Omental fat pad (tissue), 4 donors: ENCODE data around the gene SUB1. TPM values are rescaled to one million over a fixed set of nuclear protein-coding genes. Genes with fewer than 3 reads are reported as not detected.
"Not testable (repeated sequence)": the region's sequence is repeated elsewhere in the genome, so short reads cannot be mapped to it uniquely, and the experiment has no call there.

Experiments
- ATAC-seq: fragments of 150-250 bp; one replicate; pipeline ENCODE4 v1.9.1; 2016; ENCODE audit warnings: mild to moderate bottlenecking, moderate library complexity; ENCODE audit not compliant: low FRiP score
- DNase-seq: peaks from one replicate; pipeline ENCODE4 v3.0.0-alpha.2; 2019; ENCODE audit warnings: low spot score
- CTCF ChIP-seq, 3 donors: fragments of 450-650 bp; IDR thresholded peaks; one replicate each; pipeline ENCODE4 v1.5.1; 2016 to 2017; ENCODE audit warnings: antibody characterized with exemption in 3 of 3, mild to moderate bottlenecking in 3 of 3, moderate library complexity in 2 of 3
- total RNA-seq, 4 donors: library from RNA; depleted of rRNA; stranded (reverse); fragments of >200 nt; gene quantifications; one replicate each; pipeline ENCODE4 v1.1.0, GENCODE V29; 2016

Gene SUB1
- total RNA-seq, 4 donors from 2014 or later: 202 to 235 (median 223) TPM

- DNase-seq: no peak
- TF ChIP-seq CTCF (IDR thresholded peaks at IDR 0.05): no peak
- no peak for ATAC-seq
Measured at GRCh38 chr5:32630867-32631491, 45.6 kb downstream of the SUB1 start.

GRCh38 chr5:32633017-32633416 is 47.7 kb downstream of the SUB1 start:
- not testable (repeated sequence) for ATAC-seq, DNase-seq

- DNase-seq (no peak), ATAC-seq (no peak)
- TF ChIP-seq CTCF (IDR thresholded peaks at IDR 0.05): no peak
Measured at GRCh38 chr5:32638309-32638708, 53.0 kb downstream of the SUB1 start.

- DNase-seq (no peak), ATAC-seq (no peak)
- TF ChIP-seq CTCF (IDR thresholded peaks at IDR 0.05): no peak
Measured at GRCh38 chr5:32639943-32640342, 54.6 kb downstream of the SUB1 start.

- DNase-seq (no peak), ATAC-seq (no peak)
- TF ChIP-seq CTCF (IDR thresholded peaks at IDR 0.05): no peak
Measured at GRCh38 chr5:32642276-32643002, 57.1 kb downstream of the SUB1 start.

GRCh38 chr5:32645246-32645645 is 59.9 kb downstream of the SUB1 start:
- no peak for ATAC-seq
- DNase-seq: no peak
- no peak for TF ChIP-seq CTCF (IDR thresholded peaks at IDR 0.05)

GRCh38 chr5:32646061-32646969 is 61.0 kb downstream of the SUB1 start:
- no peak for ATAC-seq
- DNase-seq: no peak
- TF ChIP-seq CTCF (IDR thresholded peaks at IDR 0.05): no peak
